Stimulated activated CD8-positive, alpha-beta memory T cell treated with anti-CD3 and anti-CD28 coated beads, Interleukin-15, amount 100 ng/mL, for 48 hours (primary cell): ENCODE results near the gene AK5.
"Not testable (repeated sequence)": the region's sequence is repeated elsewhere in the genome, so short reads cannot be mapped to it uniquely, and the experiment has no call there.

ENCODE experiments used
- DNase-seq, 2 donors: peaks; one replicate each; pipeline ENCODE4 v3.0.0-alpha.2; 2020; ENCODE audit warnings: low read depth in 2 of 2

The AK5 gene

DNA sequence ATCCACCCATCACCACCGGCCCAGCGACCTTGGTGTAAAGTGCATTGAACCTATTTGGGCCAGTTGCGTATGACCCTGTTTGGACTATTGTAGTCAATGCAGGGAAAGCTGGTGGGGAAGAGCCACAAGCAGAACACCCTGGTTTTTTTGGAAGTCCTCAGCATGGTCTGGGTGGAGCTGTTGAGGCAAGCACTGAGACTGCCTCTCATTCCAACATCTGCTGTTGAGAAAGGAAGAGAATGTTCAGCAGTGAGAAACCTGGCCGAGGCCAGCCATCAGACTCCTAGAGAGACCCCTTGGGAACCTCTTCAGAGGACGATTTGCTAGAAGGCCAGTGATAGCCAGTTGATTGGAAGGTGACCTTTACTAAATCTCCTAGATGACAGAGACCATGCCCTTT, 217.6 kb downstream of the AK5 start:
- no peak for DNase-seq

DNA sequence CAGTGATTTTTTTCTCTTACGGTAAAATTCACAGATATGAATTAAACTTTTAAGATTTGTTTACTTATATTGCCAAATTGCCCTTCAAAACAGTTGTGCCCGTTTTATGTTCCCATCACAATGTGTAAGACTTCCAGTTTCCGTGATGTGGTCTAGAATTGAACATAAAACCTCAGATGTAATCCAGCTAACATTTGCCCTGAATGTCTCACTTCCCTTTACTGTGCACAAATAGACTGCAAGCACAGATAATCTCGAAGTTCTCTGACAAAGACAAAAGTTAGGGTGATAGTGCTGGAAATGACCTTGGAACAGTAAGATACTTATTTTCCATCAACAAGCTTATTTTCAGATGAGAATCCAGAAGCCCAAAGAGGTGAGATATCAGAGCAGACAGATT, 223.2 kb downstream of the AK5 start:
- no peak for DNase-seq

DNA sequence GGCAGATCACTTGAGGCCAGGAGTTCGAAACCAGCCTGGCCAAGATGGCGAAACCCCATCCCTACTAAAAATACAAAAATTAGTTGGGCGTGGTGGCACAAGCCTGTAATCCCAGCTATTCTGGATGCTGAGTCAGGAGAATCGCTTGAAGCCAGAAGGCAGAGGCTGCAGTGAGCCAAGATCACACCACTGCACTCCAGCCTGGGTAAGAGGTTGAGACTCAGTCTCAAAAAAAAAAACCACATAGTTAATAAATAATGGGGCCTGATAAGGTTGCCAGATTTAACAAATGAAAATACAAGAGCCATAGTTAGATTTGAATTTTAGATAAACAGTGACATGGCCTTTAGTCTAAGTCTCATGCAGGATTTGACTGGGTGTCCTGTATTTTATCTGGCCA, 225.0 kb downstream of the AK5 start:
- DNase-seq: no peak

DNA sequence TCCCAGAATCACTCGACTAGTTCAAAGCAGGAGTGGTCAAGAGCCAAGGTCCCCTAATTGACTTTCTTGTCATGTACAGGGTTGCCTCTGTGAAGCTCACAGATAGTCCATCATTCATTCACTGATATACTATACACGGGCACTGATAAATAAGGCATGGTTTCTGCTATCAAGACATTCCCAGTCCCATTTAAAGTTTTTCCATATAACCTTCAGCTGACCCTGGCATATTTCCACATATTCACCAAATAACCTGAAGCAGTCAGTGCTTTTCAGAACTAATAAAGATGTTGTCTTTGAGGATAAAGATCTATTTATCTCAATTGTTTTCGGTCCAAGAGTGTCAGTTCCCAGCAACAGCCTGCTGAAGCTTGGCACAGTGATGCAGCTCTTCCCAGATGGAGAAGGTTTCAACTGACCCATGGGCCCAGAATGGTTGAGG, 227.3 kb downstream of the AK5 start:
- DNase-seq: no peak

DNA sequence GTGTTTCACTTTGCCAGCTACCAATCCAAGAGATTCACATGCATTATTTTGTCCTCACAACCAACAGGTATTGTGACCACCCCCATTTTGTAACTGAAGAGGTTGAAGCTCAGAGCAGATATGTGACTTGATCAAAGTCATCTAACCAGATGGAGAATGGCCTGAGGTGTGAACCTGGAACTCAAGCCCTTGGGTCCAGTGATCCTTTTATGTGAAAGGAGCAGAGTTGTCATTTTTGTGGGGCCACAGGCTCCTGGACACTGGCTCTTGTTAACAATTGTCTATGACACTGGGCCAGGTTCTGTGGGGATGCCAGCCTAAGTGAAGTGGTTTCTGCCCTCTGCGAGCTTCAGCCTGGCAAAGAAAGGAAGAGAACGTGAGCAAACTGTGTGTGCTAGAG, 228.1 kb downstream of the AK5 start:
- no peak for DNase-seq

DNA sequence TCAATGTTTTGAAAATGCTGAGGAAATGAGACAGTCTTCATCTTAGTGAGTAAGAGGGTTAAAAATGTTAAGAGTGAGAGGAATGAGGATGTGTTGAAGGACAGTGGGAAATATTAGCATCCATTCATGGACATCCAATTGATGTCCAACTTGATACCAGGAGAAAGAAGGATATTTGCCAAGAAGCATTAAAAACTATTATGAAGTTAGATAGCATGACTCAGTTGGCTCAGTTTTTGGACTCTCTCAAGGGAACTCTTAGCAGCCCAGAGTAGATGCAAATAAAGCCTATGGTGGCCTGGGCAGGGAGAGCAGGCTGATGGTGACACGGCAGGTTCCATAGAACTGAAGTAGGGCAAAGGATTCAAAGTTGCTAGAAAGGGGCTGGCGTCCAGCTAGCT, 229.6 kb downstream of the AK5 start:
- no peak for DNase-seq

DNA sequence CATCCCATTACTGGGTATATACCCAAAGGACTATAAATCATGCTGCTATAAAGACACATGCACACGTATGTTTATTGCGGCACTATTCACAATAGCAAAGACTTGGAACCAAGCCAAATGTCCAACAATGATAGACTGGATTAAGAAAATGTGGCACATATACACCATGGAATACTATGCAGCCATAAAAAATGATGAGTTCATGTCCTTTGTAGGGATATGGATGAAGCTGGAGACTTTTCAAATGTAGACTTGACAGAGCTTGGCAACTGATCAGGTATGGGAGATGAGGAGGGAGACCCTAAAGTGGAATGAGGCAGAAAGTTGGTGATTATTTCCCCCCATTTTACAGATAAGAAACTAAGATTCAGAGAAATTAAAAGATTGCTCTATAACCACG, 230.8 kb downstream of the AK5 start:
- not testable (repeated sequence) for DNase-seq

DNA sequence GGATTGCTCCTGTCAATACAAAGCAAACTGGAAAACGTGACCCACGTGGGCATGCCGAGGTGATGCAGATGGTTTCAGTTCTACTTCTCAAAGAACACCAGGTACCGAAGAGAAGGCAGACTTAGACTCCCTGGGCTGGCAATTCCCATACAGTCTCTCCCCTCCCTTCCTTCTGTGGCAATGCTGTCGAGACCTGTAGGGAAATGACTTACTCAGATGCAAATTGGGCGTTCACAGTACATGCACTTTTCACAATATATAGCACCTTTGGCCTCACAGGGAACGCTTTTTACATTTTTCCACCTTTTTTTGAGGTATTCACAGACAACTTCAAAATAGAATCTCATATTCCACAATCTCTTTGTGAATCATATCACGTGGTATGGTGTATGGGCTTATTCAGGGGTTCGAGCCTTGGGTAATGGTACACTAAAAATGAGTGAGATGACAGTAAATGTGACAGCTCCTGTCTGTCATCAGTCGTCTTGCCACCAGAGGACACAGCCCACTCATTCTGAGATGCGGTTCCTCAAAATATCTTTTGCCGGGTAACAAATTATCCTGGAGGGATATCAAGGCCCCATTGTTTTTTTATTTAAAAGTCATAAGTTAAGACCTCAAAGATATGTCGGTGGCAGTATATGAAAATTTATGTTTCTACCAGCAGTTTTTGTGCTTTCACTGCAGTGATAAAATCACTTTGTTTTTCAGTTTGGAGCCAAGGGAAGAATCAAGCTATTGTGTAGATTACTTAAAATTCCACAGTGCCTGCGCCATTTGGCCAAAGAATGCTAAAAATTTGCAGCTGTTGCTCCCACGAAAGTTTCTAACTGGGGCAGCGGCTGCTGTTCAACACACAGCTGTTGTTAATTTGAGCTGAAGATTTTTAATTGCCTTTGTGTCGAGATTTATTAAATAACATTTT, 232.3 kb downstream of the AK5 start:
- DNase-seq: no peak

DNA sequence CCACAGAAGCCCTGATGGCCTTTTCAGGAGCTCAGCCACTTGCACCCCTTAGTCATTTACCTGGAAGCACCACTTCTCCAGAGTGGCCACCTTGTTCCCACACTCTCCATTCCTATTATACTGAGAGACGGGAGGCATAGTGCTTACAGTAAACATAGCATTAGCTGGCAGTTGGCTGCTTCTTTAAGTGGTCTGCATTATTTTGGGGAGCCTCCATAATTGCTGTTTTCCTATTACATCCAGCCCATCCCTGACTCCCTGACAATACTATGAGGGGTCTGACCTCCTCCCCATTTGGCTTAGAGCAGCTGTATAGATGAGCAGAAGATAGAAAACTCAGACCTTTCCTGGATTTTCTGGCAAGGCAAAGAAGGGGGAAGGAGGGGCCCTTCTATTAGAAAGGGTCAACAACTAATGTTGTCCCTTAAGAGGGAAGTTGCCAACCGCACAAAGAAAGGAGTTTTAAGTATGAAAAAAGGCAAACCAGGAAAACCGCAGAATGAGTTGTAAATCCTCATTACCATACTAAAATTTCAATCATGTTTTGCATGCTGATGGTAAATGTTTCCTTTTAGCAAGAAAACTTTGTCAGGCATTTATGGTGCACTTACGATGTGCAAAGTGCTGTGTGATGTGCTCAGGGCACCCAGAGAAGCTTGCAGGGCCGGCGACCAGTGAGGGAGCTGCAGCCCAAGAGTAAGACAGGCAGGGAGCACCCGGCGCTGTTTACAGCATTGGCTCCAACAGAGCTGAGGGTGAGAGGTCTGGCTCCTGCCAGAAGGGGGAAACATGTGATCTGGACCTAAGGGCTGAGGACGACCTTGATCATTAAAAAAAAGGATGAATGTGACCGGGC, 233.3 kb downstream of the AK5 start:
- no peak for DNase-seq

DNA sequence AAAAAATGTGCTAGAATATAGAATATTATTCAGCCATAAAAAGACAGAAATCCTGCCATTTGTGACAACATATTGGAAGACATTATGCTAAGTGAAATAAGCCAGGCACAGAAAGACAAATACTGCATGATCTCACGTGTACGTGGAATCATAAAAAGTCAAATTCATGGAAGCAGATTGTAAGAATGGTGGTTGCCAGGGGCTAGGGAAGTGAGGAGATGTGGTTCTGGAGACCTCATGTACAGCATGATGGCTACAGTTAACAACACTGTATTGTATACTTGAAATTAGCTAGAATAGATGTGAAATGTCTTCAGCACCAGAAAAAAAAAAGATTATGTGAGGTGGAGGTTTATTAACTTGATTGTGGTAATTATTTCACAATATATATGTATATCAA, 234.3 kb downstream of the AK5 start:
- DNase-seq: no peak

DNA sequence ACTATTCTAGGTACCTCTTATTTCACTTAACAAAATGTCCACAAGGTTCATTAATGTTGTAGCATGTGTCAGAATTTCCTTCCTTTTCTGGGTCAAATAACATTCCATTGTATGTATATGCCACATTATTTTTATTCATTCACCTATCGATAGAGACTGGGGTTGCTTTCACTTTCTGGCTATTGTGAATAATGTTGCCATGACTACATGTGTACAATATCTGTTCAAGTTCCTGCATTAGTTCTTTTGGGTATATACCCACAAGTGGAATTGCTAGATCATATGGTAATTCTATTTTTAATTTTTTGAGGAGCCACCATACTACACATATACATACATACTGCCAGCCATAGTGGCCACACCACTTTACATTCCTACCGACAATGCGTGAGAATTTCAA, 242.2 kb downstream of the AK5 start:
- DNase-seq: no peak

DNA sequence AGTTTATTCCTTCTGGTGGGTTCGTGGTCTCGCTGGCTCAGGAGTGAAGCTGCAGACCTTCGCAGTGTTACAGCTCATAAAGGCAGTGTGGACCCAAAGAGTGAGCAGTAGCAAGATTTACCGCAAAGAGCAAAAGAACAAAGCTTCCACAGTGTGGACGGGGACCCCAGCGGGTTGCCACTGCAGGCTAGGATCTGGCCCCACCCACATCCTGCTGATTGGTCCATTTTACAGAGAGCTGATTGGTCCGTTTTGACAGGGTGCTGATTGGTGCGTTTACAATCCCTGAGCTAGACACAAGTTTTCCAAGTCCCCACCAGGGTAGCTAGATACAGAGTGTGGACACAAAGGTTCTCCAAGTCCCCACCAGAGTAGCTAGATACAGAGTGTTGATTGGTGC, 249.3 kb downstream of the AK5 start:
- DNase-seq: not testable (repeated sequence)

DNA sequence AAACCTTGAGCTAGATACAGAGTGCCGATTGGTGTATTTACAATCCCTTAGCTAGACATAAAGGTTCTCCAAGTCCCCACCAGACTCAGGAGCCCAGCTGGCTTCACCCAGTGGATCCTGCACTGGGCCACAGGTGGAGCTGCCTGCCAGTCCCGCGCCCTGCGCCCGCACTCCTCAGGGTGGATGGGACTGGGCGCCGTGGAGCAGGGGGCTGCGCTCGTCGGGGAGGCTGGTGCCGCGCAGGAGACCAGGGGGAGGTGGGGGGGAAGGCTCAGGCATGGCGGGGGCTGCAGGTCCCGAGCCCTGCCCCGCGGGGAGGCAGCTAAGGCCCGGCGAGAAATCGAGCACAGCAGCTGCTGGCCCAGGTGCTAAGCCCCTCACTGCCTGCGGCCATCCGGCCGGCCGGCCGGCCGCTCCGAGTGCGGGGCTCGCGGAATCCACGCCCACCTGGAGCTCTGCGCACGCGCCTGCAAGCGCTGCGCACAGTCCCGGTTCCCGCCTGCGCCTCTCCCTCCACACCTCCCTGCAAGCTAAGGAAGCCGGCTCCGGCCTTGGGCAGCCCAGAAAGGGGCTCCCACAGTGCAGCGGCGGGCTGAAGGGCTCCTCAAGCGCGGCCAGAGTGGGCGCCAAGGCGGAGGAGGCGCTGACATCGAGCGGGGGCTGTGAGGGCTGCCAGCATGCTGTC, 249.9 kb downstream of the AK5 start:
- not testable (repeated sequence) for DNase-seq

DNA sequence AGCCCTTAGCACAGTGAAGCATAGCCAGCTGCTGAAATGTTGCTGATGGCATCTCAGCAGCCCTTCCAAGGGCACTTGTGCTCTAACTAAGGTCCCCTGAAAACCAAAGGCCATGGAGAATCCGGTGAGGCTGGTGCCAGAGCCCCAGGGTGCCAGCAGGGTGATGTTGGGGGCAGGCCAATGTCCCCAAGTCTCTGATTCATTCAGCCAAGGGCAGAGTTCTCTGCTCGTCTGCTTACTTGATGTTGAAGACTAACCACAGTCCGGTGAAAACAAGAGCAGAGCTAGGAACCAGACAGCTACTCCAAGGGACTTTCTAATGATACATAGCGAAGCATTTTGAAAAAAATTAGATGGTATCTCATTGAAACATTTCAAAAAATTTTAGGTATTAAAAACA, 250.8 kb downstream of the AK5 start:
- no peak for DNase-seq

DNA sequence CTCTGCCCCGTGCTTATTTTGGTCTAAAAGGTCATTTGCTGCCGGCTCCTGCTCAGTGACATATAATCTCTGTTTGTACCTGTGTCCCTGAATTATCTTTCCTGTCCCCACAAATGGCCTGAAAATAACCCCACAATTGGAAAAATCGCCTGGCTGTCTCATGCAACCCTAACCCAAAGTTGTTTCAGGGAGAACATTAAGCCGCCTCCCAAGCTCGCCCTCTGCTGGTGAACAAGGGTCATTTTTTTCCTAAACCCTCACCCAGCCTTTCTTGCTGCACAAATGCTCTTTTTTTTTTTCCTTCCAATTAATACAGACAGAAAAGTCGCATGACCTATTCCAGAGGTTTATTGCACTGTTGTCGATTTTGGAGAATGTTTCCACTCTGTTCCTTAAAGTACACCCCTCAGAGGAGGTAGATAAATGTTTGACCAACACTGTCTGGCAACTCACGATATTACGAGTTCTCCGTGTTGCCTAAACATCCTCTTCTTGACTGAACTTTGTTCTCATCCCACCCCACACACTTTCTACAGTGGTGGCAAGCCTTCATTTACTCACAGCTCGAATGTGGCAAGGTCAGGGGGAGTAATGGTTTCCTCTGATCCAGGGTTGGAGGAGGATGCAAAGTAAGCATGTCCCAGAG, 252.0 kb downstream of the AK5 start:
- peak; percentile 8 to 22 for DNase-seq

DNA sequence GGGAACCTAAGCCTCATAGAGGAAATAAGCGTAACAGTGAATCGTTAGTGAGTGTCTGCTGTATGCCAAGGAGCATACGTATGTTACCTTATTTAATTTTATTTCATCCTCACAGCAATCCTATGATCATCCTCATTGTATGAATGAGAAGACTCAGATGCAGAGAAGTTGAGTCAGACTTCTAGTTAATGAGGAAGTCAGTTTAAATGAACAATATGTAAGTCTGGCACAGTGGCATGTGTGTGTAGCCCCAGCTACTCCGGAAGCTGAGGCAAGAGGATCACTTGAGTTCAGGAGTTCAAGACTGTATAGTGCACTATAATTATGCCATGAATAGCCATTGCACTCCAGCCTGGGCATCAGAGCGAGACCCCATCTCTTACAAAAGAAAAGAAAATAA, 252.6 kb downstream of the AK5 start:
- no peak for DNase-seq

DNA sequence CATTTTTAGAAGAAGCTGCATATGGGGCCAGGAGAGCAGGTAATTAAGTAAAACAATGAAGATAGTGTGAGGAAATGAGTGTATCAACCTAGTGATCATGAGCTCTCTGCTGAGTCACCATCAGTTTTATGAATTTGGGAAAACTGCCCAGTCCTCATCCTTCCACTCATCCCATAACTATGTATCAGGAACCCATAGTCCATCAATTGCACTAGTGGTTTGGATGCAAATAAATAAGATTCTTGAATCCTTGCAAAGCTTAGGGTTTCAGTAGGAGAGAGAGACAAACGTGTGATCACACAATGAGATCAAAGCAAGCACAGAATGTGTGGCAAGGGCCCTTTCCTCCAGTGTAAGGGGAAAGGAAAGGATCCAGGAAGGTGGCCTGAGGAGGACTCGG, 255.0 kb downstream of the AK5 start:
- DNase-seq: no peak

DNA sequence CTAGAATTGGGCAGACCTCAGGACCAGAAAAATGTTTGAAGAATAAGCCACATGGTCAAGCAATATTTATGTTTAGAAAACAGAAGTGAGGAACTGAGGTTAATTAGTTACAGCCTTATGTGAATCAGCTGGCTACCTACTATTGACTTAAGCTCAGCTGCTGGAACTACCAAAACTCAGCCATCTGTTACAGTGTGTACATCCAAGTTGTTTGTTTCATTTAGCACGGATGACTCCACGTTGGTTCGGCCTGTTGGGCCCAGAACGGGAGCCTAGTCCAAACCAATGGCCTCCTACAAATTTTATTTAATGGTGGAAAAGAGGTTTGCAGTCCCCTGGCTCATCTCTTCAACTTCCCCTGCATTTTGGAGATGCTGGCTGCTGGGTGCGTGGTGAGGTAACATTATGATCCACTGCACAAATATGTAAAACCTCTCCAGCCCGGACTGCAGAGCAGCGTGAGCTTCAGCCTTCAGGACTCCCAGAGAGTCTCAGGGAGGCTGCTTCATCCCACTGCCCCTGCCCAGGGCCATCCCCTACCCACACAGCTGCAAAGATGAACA, 257.2 kb downstream of the AK5 start:
- no peak for DNase-seq

DNA sequence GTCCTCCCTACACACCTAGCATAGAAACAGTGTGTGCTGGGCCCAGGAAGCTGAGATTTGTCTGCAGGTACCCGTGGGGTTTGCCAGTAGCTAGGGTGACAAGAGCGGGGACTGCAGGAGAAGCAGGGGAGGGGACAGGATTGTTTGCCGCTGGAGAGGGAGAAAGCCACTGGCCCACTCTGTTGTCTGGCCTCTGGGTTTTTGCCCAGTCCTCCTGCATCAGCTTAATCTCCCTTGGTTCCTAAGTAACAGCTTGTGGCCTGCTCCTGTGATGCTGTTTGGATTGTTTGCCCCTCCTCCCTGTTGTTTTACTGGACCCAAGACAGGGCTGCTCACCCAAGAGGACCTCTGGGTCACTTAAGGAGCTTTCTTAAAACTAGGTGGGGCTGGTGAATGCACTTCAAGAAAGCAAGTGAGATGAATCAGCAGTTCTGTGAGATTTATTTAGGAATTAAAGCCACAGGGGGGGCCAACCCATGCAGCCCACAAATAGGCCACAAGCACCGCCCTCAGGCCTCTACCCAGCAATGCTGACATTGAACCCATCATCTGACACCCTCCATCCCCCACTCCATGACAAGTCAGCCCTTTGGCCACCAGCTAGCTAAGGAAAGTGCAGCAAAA, 257.8 kb downstream of the AK5 start:
- DNase-seq: no peak

DNA sequence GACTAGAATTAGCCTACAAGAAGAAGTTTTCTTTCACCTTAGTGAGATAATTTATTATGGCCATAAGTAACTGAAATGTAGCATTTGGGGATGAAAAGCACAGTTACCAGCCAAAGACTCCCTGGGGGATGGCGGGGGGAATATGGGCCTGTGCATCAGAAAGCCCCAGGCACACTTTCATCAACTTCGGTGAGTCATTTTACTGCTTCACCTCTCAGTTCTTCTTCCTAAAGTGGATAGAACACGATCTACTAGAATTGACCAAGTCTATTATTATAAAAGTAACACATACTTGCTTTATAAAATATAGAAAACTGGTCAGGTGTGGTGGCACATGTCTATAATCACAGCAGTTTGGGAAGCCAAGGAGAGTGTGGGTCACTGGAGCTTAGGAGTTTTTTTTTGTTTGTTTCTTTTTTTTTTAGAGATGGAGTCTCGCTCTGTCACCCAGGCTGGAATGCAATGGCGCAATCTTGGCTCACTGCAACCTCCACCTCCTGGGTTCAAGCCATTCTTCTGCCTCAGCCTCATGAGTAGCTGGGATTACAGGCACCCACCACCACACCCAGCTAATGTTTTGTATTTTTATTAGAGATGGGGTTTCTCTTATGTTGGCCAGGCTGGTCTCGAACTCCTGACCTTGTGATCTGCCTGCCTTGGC, 258.8 kb downstream of the AK5 start:
- no peak for DNase-seq
